Calu3 (cell line): ENCODE results near the gene ARSG. TPM values are rescaled to one million over a fixed set of nuclear protein-coding genes. Genes with fewer than 3 reads are reported as not detected.

Experiments used
- BruUV-seq: library from RNA; stranded (reverse); fragments of 400-500 nt; replicated peaks from 2 replicates; lab custom pipeline; 2021; lab: Mats Ljungman, UMichigan
- CTCF ChIA-PET: fragments of 300-600 bp; sonication (Branson Sonifier 250); formaldehyde crosslinking; loops from one replicate; lab custom pipeline; 2022; ENCODE audit warnings: antibody characterized with exemption; lab: Charles Lee
- DNase-seq: peaks from one replicate; pipeline ENCODE4 v3.0.0; 2022
- H3K27ac Mint-ChIP-seq: one replicate; pipeline ENCODE4 v1.8.0; 2022; ENCODE audit warnings: mixed read lengths; ENCODE audit not compliant: unreplicated experiment
- H3K27me3 Mint-ChIP-seq: one replicate; pipeline ENCODE4 v1.8.0; 2022; ENCODE audit warnings: mixed read lengths; ENCODE audit not compliant: unreplicated experiment
- H3K36me3 Mint-ChIP-seq: one replicate; pipeline ENCODE4 v1.8.0; 2022; ENCODE audit warnings: mild to moderate bottlenecking, moderate library complexity, mixed read lengths; ENCODE audit not compliant: insufficient read depth, unreplicated experiment
- H3K4me1 Mint-ChIP-seq: one replicate; pipeline ENCODE4 v1.8.0; 2022; ENCODE audit warnings: mild to moderate bottlenecking, low read depth, mixed read lengths; ENCODE audit not compliant: unreplicated experiment
- H3K4me3 Mint-ChIP-seq: one replicate; pipeline ENCODE4 v1.8.0; 2022; ENCODE audit warnings: mild to moderate bottlenecking, low read depth, moderate library complexity, mixed read lengths; ENCODE audit not compliant: unreplicated experiment
- H3K9me3 Mint-ChIP-seq: one replicate; pipeline ENCODE4 v1.8.0; 2022; ENCODE audit warnings: low read depth, mixed read lengths; ENCODE audit not compliant: unreplicated experiment
- intact Hi-C: fragments of 100-400 bp; cut with micrococcal nuclease; formaldehyde crosslinking; loops from one replicate; pipeline ENCODE4 v1.10.0; 2022; ENCODE audit not compliant: unreplicated experiment
- total RNA-seq: library from RNA; stranded (reverse); gene quantifications from 2 replicates; pipeline ENCODE4 v1.2.3, GENCODE V29; 2022
- TF ChIP-seq, protein P1 (sequence below): fragments of 200-600 bp; IDR thresholded peaks from one replicate; pipeline ENCODE4 v1.8.0; 2022; ENCODE audit warnings: antibody characterized with exemption; ENCODE audit not compliant: unreplicated experiment

The ARSG gene
- total RNA-seq, 1 experiment from 2014 or later = 1.4 TPM

DNA sequence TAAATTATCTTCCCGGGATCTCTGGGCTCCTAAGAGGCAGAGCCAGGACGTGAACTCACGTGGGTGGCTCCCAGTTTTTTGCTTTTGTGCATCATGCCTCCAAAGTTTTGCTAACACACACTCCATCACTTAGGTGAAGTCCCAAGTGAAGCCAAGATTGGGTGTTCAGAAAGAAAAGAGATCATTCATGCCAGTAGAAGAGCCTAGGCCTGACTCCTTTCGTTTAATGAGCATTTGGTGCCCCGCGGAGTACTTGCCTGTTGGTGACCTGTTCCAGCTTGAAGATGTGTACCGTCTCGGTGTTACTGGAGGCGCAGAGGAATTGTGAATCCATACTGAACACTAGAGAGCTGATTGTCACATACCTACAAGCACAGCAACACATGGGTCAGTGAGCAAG, 141.9 kb downstream of the ARSG start:
- H3K4me1 Mint-ChIP-seq = peaks cover 10% of the 10 kb centered on the region
- CTCF ChIA-PET = interaction anchor here (0.9 kb wide), 1 partner anchor 35 kb away, joined by 3 read pairs; no protein-coding TSS in a partner anchor
- TF ChIP-seq, protein P1, sequence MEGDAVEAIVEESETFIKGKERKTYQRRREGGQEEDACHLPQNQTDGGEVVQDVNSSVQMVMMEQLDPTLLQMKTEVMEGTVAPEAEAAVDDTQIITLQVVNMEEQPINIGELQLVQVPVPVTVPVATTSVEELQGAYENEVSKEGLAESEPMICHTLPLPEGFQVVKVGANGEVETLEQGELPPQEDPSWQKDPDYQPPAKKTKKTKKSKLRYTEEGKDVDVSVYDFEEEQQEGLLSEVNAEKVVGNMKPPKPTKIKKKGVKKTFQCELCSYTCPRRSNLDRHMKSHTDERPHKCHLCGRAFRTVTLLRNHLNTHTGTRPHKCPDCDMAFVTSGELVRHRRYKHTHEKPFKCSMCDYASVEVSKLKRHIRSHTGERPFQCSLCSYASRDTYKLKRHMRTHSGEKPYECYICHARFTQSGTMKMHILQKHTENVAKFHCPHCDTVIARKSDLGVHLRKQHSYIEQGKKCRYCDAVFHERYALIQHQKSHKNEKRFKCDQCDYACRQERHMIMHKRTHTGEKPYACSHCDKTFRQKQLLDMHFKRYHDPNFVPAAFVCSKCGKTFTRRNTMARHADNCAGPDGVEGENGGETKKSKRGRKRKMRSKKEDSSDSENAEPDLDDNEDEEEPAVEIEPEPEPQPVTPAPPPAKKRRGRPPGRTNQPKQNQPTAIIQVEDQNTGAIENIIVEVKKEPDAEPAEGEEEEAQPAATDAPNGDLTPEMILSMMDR = no peak
- no peaks in the 10 kb centered on the region for H3K9me3 Mint-ChIP-seq
- H3K27me3 Mint-ChIP-seq = no peaks in the 10 kb centered on the region
- H3K4me3 Mint-ChIP-seq = no peak overlapping the region
- no TSS peak for BruUV-seq
- intact Hi-C loops = no loop called here
- no peak overlapping the region for H3K27ac Mint-ChIP-seq
- DNase-seq = no peak
- H3K36me3 Mint-ChIP-seq = peaks cover 43% of the 10 kb centered on the region

- Mint-ChIP-seq H3K27me3 (no peaks in the 10 kb centered on the region), H3K9me3 (no peaks in the 10 kb centered on the region), H3K27ac (no peak overlapping the region), H3K4me3 (no peak overlapping the region), H3K36me3 (peaks cover 43% of the 10 kb centered on the region), H3K4me1 (peaks cover 10% of the 10 kb centered on the region)
- BruUV-seq = no TSS peak
- TF ChIP-seq, protein P1 = no peak
- CTCF ChIA-PET = no interaction called here
- no peak for DNase-seq
- intact Hi-C loops = no loop called here
Measured at GRCh38 chr17:68433911-68434508, 142.7 kb downstream of the ARSG start.

DNA sequence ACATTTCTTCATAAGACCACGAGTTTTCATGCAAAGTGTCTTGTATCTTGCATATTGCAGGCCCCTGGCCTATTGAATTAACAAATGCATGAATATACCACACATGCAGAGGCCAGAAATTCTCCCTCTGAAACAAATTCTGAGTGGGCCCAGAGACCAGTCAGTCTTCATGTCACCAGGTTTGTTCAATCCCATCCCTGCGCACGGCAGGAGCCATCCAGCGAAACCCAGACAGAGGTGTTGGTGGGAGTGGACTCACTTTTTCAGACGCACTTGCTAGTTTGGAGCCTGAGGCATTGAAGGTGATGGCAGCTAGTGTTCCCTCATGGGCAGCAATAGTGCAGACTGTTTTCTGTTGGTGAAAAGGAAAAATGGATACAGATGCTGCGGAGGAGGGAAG, 144.1 kb downstream of the ARSG start:
- TF ChIP-seq, protein P1 = no peak
- peaks cover 10% of the 10 kb centered on the region for H3K4me1 Mint-ChIP-seq
- intact Hi-C loops = no loop called here
- no peak overlapping the region for H3K27ac Mint-ChIP-seq
- no TSS peak for BruUV-seq
- no peaks in the 10 kb centered on the region for H3K9me3 Mint-ChIP-seq
- H3K27me3 Mint-ChIP-seq = no peaks in the 10 kb centered on the region
- DNase-seq = no peak
- CTCF ChIA-PET = interaction anchor here (2.4 kb wide), 1 partner anchor 37 kb away, joined by 6 read pairs; no protein-coding TSS in a partner anchor
- peaks cover 35% of the 10 kb centered on the region for H3K36me3 Mint-ChIP-seq
- no peak overlapping the region for H3K4me3 Mint-ChIP-seq

DNA sequence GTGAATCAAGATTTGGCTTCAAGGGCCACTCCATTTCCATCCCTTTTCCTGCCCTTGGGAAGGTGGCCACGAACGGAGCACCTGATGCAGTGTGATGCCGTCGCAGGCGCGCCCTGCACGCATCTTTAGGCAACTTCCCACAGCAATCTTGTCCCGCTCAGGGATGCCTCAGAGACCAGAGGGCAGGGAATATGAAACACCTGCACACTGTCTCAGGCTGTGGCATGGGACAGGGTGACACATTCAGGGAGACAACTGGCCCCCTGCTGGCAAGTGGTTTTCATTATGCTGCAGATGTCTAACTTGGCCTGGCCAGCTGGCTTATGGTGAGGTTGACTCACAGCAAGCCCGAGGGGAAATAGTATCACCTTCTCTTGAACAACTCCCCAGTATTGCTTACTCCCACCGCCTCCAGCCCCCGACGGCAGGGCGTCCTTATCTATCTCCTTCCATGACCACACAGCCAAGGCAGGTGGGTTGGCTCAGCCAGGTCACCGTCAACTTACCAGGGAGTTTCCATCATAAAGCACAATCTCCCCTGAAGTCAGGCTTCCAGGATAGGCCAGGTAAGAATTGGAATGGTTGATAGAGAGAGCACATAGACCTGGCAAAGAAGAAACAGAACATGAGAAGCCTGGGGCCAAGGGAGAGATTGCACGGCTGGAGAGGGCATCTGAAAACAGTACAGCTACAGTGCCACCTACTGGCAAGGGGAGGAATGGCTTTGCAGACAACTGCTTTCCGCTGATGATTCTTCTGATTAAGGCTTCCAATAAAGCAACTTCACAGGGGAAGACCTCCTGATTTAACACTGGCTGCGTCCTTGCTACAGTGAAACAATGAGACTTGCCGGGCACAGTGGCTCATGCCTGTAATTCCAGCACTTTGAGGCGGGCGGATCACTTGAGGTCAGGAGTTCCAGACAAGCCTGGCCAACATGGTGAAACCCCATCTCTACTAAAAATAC, 144.9 kb downstream of the ARSG start:
- TF ChIP-seq, protein P1 = peak; percentile 83
- intact Hi-C loops = loop anchor here (1.0 to 2.0 kb wide), 2 partner anchors 21 to 27 kb away; partner anchors contain the start of gene WIPI1
- BruUV-seq = no TSS peak
- H3K27ac Mint-ChIP-seq = peak overlapping the region; percentile 50
- H3K9me3 Mint-ChIP-seq = no peaks in the 10 kb centered on the region
- H3K4me1 Mint-ChIP-seq = peaks cover 10% of the 10 kb centered on the region
- peak; percentile 79 for DNase-seq
- H3K27me3 Mint-ChIP-seq = no peaks in the 10 kb centered on the region
- H3K36me3 Mint-ChIP-seq = peaks cover 33% of the 10 kb centered on the region
- no peak overlapping the region for H3K4me3 Mint-ChIP-seq
- CTCF ChIA-PET = interaction anchor here (0.6 to 2.4 kb wide), 3 partner anchors 37 to 509 kb away, joined by 3 to 6 read pairs (median 3); no protein-coding TSS in a partner anchor
